Skin epidermis (tissue), 12 donors: ENCODE data around the gene SMIM8.

Experiments
- H3K27ac ChIP-seq, 21 experiments: fragments of 200-600 bp; sonication (generic) in 11 of 21; one replicate each; pipeline ENCODE4 v1.5.0; 2020; ENCODE audit warnings: mild to moderate bottlenecking in 3 of 21, inconsistent platforms in 2 of 21, moderate library complexity in 2 of 21
- H3K4me3 ChIP-seq, 7 experiments: fragments of 200-600 bp; sonication (generic) in 2 of 7; one replicate each; pipeline ENCODE4 v1.5.0; 2020; ENCODE audit warnings: inconsistent platforms in 2 of 7, mild to moderate bottlenecking in 2 of 7, moderate library complexity in 1 of 7

The SMIM8 gene

DNA sequence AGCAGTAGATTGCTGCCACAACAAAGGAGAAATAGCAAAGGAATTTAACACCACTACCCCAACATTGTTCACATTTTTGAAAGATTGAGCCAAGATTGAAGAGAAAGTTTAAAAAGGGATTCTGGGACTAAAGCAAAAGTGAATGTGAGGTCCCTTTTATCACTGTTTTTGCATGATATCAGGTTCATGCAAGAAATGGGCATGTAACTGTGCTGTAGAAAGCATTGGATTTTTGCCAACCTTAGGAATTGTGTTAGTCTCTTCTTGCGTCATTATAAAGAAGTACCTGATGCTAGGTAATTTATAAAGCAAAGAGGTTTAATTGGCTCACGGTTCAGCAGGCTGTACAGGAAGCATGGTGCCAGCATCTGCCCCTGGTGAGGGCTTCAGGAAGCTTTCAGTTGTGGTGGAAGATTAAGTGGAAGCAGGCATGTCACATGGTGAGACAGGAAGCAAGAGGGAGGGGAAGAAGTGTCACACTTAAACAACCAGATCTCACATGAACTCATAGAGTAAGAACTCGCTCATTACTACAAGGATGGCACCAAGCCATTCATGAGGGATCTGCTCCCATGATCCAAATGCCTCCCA, 11.3 kb downstream of the SMIM8 start:
- Histone ChIP-seq H3K27ac (peak overlapping the region in 1 of 21 experiments; percentile 3), H3K4me3 (no peak overlapping the region)

- Histone ChIP-seq H3K4me3 (no peak overlapping the region), H3K27ac (no peak overlapping the region)
These were observed 12.3 kb downstream of the SMIM8 start for GRCh38 chr6:87334683-87335082.

GRCh38 chr6:87336367-87336766, 14.0 kb downstream of the SMIM8 start:
- Histone ChIP-seq H3K4me3 (no peak overlapping the region), H3K27ac (no peak overlapping the region)

- Histone ChIP-seq H3K4me3 (no peak overlapping the region), H3K27ac (no peak overlapping the region)
These were observed 17.8 kb downstream of the SMIM8 start for GRCh38 chr6:87340230-87340629.

- no peak overlapping the region for H3K27ac ChIP-seq
- no peak overlapping the region for H3K4me3 ChIP-seq
These were observed 18.8 kb downstream of the SMIM8 start for GRCh38 chr6:87341158-87341557.

DNA sequence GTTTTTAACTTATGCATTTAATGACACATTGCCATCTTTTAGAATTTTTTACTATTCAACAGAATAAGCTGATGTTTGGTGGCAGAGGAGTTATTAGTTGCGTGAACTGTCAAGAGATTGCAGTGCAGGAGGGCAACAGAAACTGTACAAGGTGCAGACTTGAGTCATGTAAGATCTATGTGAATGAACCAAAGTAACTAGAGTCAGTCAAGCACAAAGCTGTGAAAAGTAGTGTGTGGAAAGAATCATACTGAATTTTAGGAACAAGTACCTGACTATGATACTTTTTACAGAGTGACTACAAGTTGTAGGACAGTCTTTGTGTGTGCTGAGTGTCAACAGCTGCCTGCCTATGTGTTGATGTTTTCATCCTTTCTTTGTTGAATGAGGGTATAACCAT, 19.5 kb downstream of the SMIM8 start:
- H3K4me3 ChIP-seq: no peak overlapping the region
- no peak overlapping the region for H3K27ac ChIP-seq

DNA sequence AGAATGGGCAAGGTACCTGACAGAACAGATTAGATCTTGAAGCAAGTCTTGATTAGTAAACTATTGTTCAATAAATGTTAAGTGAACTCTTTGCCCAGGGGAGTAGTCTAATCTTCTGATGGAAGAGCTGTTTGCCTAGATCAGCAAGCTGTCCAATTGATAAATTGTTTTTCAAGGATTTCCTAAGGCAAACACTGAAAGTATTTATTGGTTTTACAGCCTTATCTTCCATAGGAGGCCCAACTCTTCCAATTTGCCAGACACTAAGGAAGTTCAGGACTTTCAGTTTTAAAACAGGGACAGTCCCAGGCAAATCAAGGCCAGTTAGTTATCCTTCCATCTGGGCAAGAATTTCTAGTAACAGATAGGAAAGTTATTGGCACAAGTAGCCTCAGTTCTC, 20.4 kb downstream of the SMIM8 start:
- Histone ChIP-seq H3K27ac (no peak overlapping the region), H3K4me3 (no peak overlapping the region)

DNA sequence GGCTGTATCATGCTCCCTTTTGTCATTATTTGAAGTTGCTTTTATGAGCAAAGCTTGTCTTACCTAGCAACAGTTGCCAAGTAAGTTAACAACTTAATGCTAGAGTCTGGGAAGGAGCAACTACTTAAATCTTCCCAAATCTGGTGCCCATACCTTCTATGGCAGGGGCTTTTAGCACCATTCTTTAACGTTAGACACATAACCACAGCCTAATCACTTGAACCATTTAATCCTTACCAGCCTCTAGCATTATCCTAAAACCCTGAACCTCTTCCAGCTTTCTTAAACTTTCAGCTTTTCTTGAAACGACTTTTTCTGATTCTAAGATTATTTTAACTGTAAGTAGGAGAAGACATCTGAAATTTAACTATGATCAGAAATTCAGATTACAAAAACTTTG, 22.3 kb downstream of the SMIM8 start, which contains the start of gene C6orf163:
TSS of gene C6orf163 (plus strand) at position 83 of the 400 bp plus-strand sequence. CDS start at position 370, 287 bp downstream.
- H3K27ac ChIP-seq: no peak within 1 kb of the TSS
- H3K4me3 ChIP-seq: no peak within 1 kb of the TSS

DNA sequence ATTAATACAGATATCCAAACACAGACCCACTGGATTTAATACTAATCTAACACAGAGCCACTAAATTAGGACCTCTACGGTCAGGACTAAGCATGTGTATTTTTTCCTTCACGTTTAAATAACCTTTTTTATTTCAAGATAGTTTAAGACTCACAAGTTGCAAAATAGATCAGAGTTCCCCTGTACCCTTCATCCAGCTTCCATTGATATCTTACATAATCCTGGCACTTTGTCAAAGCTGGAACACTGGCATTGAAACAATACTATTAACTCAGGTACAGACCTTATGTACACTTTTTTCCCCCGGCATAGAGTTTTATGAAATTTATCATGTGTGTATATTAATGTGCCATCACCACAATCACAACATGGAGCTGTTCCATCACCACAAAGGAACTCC, 24.3 kb downstream of the SMIM8 start:
- H3K4me3 ChIP-seq: no peak overlapping the region
- no peak overlapping the region for H3K27ac ChIP-seq

- Histone ChIP-seq H3K27ac (no peak overlapping the region), H3K4me3 (no peak overlapping the region)
These were observed 27.5 kb downstream of the SMIM8 start for GRCh38 chr6:87349896-87350295.

DNA sequence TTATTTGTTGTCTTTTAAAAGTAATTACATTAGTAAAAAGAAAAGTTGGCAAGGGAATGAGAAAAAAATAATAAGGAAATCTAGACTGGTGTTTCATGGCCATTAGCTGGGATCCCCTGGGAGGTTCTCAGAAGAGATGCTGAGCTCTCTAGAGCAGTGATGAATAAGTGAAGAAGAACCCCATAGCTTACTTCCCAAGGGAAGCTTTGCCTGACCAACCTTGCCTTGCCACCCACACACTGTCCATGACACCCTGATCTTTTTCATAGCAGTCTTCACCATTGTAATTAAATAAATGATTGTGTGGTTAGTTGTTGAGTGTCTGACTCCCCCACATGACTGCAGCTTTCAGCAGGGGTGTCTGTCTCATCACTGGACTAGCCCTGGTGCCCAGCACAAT, 28.1 kb downstream of the SMIM8 start:
- H3K27ac ChIP-seq: no peak overlapping the region
- no peak overlapping the region for H3K4me3 ChIP-seq

DNA sequence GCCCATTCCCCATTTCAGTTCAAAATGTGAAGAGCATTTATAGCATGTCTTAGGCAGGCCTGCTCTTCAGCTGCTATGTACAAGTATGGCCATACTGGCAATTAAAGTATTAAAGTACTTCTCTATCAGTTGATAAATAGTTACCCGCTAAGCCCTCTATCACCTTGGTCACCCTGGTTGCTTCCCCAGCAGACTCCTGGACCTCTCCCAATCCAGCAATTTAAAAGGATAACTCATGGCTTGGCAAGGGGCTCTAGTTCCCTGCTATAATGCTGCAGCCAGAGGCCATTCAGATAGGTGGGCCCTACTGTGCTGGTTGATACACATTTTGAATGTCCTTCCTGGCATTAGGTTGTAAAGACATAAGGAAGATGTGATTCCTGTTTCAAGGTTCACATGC, 29.2 kb downstream of the SMIM8 start:
- no peak overlapping the region for H3K4me3 ChIP-seq
- no peak overlapping the region for H3K27ac ChIP-seq

DNA sequence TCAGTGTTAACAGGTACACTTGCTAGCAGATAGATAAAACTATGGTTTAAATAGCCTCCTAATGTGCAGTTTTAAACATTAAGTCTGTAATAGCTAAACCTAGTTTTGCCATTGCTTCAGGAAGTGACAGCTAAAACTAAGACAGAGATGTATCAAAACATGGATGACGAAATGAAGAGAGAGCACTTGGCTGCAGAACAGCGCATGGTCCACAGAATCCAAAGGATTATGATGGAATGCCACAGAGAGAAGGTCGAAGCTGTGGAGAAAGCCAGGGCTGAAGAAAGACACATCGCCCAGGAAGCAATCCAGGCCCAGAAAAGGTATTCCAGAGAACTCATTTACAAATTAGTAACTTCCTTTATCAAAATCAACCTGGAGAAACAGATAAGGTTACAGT, 33.8 kb downstream of the SMIM8 start:
- Histone ChIP-seq H3K27ac (no peak overlapping the region), H3K4me3 (no peak overlapping the region)

DNA sequence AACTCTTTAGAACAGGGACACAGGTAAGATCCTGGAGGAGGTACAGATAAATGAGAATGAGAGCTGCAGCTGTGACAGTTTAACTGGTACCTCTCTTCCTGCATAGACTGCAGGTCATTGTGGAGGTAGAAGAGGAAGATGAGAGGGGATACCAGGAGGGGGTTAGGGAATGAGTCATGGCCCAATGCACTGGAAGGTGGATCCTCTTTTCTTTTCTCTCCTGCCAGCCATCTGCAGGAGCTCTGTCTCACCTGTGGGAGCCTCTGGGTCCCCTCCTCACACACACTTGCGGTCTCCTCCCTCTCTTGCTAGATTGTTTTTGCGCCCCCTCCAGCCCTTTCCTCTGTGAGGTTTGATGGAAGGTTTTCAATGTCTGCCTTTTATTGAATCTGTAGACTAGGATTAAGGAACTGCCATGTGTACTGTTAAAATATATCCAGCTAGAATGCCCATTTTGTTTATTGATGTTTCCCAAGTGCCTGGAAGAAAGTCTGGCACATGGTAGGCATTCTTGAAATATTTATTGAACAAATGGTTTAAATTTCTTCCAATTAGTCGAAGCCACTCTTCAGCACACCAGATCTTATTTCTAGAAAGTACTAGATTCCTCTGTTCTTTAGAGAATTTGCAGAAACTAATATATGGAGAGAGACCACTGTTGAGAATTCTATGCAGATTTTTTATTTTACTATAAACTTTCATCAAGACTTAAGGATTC, 35.2 kb downstream of the SMIM8 start:
- no peak overlapping the region for H3K27ac ChIP-seq

GRCh38 chr6:87364602-87365252, 42.3 kb downstream of the SMIM8 start:
- Histone ChIP-seq H3K27ac (no peak overlapping the region), H3K4me3 (no peak overlapping the region)

More for the DNA sequence above, 35.2 kb downstream of the SMIM8 start:
- no peak overlapping the region for H3K4me3 ChIP-seq

- no peak overlapping the region for H3K27ac ChIP-seq
- H3K4me3 ChIP-seq: no peak overlapping the region
These were observed 43.9 kb downstream of the SMIM8 start for GRCh38 chr6:87366072-87366827.

DNA sequence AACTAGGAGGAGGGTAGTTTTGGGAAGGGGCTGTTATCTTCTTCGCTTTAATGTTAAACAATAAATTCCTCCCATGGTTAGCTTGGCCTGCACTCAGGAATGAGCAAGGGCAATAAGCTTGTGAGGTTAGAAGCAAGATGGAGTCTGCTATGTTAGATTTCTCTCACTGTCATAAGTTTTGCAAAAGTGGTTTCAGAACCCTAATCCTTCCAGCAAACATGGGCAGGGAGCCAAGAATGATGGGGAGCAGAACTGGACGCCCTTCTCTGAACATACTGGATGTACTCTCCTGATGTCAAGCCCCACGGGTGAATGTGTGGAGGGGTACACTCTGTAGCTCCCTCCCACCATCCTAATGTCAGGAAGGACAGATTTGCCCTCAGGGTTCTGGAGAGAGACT, 44.5 kb downstream of the SMIM8 start:
- Histone ChIP-seq H3K27ac (no peak overlapping the region), H3K4me3 (no peak overlapping the region)

- Histone ChIP-seq H3K4me3 (no peak overlapping the region), H3K27ac (no peak overlapping the region)
These were observed 51.0 kb downstream of the SMIM8 start for GRCh38 chr6:87373377-87373776.

- H3K27ac ChIP-seq: no peak overlapping the region
- no peak overlapping the region for H3K4me3 ChIP-seq
These were observed 52.9 kb downstream of the SMIM8 start for GRCh38 chr6:87375315-87375714.

DNA sequence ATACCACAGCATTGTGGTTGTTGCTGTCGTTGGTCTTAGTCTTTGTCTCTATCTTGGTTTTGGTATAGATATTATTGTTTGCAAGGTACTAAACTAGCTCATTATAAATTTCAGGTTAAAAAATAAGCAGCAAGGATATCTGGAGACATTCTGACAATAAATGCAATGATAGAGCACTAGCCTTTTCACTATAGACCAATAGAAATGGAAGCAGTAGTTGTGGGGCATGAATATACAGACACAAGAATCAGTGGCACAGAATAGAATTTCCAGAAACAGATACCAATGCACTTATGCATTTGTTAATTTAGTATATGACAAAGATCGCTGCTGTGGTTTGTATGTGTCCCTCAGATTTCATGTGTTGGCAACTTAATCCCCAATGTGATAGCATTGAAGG, 54.3 kb downstream of the SMIM8 start:
- no peak overlapping the region for H3K27ac ChIP-seq
- no peak overlapping the region for H3K4me3 ChIP-seq

GRCh38 chr6:87378947-87379346, 56.6 kb downstream of the SMIM8 start:
- H3K4me3 ChIP-seq: no peak overlapping the region
- no peak overlapping the region for H3K27ac ChIP-seq
